Effector memory CD8-positive, alpha-beta T cell (primary cell): ENCODE measurements around the gene ADAMTS2.

Experiments used
- ATAC-seq: fragments of 150-1000 bp; cut with Tn5 transposase; replicated peaks from 2 replicates; pipeline ENCODE4 v1.10.0; 2021; ENCODE audit warnings: mild to moderate bottlenecking, moderate library complexity
- DNase-seq, 3 experiments: peaks; one replicate each; pipeline ENCODE4 v3.0.0; 2021
- H3K27ac Mint-ChIP-seq, 2 donors: one replicate each; pipeline ENCODE4 v1.8.0; 2022; ENCODE audit warnings: mild to moderate bottlenecking in 2 of 2, mixed read lengths in 2 of 2, moderate library complexity in 2 of 2
- H3K27me3 Mint-ChIP-seq, 2 donors: one replicate each; pipeline ENCODE4 v1.8.0; 2022; ENCODE audit warnings: mixed read lengths in 2 of 2
- H3K36me3 Mint-ChIP-seq: one replicate; pipeline ENCODE4 v1.8.0; 2022; ENCODE audit warnings: mild to moderate bottlenecking, moderate library complexity, mixed read lengths; ENCODE audit not compliant: insufficient read depth
- H3K4me1 Mint-ChIP-seq, 2 donors: one replicate each; pipeline ENCODE4 v1.8.0; 2022; ENCODE audit warnings: low read depth in 2 of 2, mixed read lengths in 2 of 2
- H3K4me3 Mint-ChIP-seq, 2 donors: one replicate each; pipeline ENCODE4 v1.8.0; 2022; ENCODE audit warnings: mild to moderate bottlenecking in 2 of 2, mixed read lengths in 2 of 2, moderate library complexity in 2 of 2
- H3K9me3 Mint-ChIP-seq, 2 donors: one replicate each; pipeline ENCODE4 v1.8.0; 2022; ENCODE audit warnings: mixed read lengths in 2 of 2

Gene ADAMTS2

DNA sequence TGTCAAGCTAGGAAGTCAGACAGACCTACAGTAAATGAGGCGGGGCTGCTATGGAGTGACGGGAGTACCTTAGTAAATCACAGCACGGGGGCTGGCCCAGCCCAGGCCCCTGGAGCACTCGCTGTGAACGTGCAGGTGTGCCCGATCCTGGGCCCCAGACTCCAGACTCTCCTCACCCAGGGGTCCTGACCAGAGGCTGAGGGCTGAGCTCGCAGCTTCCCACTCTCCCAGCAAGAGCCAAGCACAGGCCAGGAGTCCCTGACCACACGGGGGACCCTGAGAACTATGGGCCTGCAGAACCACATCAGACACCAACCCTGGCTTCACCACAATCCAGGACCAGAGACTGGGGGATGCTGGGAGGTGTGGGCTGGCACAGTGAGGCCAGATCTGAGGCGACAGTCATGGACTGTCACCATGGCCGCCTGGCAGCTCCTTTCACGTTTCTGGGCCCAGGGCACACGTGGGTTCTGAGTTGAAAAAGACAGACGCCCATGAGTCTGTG is 73.4 kb downstream of the ADAMTS2 start:
- Mint-ChIP-seq H3K4me1 (no peaks in the 10 kb centered on the region), H3K36me3 (no peaks in the 10 kb centered on the region), H3K27me3 (peaks cover 6 to 50% of the 10 kb centered on the region in 2 donors), H3K9me3 (no peaks in the 10 kb centered on the region), H3K27ac (no peak overlapping the region), H3K4me3 (no peak overlapping the region)
- ATAC-seq, result no peak
- DNase-seq, result no peak

DNA sequence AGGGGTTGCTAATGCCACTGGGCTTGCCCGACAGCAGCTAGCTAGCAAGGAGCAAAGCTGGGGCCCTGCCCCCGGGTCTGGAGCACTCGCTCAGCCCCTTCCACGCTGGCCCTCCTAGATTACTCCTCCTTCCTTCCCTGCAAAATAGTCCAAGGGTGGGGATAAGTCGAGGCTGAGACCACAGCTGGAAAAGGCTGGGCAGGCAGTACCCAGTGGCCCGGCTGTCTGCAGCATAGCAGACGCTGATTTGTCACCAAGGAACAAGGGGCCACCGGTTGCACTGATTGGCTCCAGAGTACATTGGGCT is 73.9 kb downstream of the ADAMTS2 start:
- Mint-ChIP-seq H3K9me3 (no peaks in the 10 kb centered on the region), H3K4me1 (no peaks in the 10 kb centered on the region), H3K36me3 (no peaks in the 10 kb centered on the region), H3K27ac (no peak overlapping the region), H3K27me3 (peaks cover 6 to 52% of the 10 kb centered on the region in 2 donors), H3K4me3 (no peak overlapping the region)
- no peak for ATAC-seq
- DNase-seq, result no peak

DNA sequence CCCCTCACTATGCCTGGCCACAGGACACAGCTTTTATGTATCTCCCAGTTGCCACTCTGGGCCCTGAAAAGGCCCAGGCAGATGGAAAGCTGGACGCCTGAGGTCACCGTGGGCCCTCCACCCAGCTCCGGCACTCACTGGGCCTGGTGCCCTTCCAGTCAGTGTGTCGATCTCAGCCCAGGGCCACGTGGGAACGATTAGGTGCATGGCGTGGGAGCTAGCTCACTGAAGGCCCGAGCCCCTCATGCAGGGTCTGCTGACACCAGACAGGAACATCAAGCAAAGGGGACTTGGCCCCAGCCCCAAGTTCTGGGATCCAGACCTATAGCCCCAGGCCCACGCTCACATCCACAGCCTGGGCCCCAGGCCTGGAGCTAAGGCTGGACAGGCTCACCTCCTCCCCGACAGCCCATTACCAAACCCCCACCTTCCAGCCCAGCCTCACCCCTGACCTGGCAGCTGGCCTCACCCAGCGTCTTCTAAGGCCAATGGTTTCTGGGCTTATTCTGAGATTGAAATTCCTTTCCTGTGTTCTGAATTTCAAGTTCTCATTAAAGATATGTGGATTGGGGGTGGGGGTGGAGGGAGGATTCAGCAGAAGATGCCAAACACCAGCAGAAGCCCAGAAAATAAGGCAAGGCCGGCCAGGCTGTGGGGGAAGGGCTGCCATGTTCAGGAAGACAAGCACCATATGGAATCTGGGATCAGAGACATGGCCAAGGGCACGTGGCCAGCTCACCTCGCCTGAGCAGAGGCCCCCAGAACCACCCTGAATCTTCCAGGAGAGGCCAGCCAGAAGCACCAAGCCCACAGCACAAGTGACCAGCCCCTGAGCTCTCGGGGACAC is 74.5 kb downstream of the ADAMTS2 start:
- no peaks in the 10 kb centered on the region for H3K36me3 Mint-ChIP-seq
- DNase-seq, result no peak
- ATAC-seq, result no peak
- H3K27me3 Mint-ChIP-seq, result peaks cover 6 to 57% of the 10 kb centered on the region in 2 donors
- H3K4me3 Mint-ChIP-seq, result no peak overlapping the region
- no peaks in the 10 kb centered on the region for H3K9me3 Mint-ChIP-seq
- no peak overlapping the region for H3K27ac Mint-ChIP-seq
- H3K4me1 Mint-ChIP-seq, result no peaks in the 10 kb centered on the region

DNA sequence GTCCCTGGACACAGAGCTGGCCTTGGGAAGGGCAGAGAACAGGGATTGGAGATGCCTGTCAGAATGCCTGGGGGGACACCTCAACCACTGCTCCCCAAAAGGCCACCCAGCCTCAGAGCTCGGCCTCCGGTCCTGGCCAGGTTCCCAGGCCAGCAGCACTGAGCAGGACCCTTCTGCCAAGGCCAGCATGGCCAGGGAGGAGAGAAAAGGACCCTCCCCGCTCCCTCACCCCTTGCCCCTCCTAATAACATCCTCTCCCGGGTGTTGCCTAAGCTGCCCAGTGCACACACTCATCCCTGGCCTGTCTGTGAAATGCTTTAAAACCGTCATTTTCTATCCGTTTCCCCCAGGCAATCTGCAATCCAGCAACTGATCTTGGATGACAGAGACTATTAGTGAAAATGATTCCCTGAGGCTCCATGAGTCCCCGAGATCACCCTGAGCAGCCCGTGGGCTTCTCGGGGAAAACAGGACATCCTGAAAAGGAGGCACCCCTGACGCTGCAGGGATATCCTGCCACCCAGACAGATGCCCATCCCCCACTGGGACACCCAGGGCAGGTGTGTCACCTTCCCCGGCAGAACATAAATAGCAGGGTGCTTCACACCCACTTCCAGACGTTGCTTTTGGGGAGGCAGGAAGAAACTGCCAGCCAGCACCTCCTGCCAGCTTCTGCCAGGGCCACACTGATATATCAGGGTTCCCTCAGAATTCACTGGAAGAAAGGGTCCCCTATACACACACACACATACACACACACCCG is 75.3 kb downstream of the ADAMTS2 start:
- ATAC-seq (no peak), DNase-seq (no peak)
- Mint-ChIP-seq H3K9me3 (no peaks in the 10 kb centered on the region), H3K4me3 (no peak overlapping the region), H3K27me3 (peaks cover 6 to 60% of the 10 kb centered on the region in 2 donors), H3K36me3 (no peaks in the 10 kb centered on the region), H3K27ac (no peak overlapping the region), H3K4me1 (no peaks in the 10 kb centered on the region)

DNA sequence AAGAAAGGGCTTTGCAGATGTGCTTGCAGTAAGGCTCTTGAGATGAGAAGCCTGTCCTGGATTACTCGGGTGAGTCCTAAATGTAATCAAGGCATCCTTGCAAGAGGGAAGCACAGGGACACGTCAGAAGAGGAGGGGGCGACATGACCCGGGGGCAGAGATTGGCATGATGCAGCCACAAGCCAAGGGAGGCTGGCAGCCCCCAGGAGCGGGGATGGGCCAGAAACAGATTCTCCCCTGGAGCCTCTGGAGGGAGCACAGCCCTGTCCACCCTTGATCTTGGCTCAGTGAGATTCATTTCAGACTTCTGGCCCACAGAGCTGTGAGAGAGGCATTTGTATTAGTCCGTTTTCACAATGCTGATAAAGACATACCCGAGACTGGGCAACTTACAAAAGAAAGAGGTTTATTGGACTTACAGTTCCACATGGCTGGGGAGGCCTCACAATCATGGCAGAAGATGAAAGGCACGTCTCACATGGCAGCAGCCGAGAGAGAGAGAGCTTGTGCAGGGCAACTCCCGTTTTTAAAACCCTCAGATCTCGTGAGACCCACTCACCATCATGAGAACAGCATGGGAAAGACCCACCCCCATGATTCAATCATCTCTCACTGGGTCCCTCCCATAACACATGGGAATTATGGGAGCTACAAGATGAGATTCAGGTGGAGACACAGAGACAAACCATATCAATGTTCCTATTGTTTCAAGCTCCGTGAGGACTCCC is 76.1 kb downstream of the ADAMTS2 start:
- DNase-seq, result no peak

DNA sequence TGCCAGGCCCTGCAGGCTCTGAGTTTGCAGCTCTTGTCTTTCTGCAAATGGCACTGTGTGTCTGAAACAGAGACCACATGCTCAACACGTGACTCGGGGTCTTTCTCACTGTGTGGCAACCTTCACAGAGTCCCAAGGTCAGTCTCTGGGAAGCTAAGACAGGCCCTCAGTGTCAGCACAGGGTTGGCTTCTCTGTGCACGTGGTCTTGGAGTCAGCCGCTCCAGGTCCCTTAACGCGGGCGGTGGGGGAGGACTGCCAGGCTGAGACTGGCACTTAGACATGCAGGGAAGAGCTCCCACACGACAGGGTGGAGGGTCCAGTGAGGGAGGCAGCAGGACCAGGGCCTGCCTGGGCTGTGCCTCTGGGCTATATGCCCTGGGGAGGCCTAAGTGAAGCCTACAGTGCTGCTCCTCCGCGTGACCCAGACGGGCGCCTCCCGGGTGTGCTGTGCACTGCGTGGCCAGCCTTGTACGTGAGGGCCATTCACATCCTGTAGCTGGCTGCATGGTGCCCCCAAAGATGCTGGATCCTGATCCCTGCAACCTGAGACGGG is 76.8 kb downstream of the ADAMTS2 start:
- H3K36me3 Mint-ChIP-seq, result no peaks in the 10 kb centered on the region

More for the DNA sequence above, 76.1 kb downstream of the ADAMTS2 start:
- peaks cover 6 to 62% of the 10 kb centered on the region in 2 donors for H3K27me3 Mint-ChIP-seq
- no peaks in the 10 kb centered on the region for H3K9me3 Mint-ChIP-seq
- no peak overlapping the region for H3K4me3 Mint-ChIP-seq
- H3K36me3 Mint-ChIP-seq, result no peaks in the 10 kb centered on the region
- H3K27ac Mint-ChIP-seq, result no peak overlapping the region
- ATAC-seq, result no peak
- H3K4me1 Mint-ChIP-seq, result no peaks in the 10 kb centered on the region

DNA sequence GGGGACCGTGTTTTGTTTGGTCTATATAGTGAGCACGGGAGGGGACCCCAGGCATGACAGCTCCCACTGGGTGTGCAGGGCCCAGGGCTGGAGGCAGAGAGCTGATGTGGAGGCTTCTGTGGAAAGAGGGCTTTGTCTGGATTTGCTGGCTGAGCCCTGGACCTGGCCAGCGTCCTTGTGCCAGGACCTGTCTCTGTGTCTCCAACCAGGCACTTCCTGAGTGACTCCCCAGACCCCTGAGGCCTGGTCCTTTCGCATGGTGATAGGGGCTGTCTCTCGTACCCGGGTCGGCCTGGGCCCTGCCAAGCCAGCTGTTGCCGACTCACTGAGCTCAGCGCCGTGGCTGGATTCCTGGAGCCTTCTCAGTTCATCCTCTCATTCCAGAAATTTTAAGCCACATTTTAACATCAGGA is 77.6 kb downstream of the ADAMTS2 start:
- Mint-ChIP-seq H3K9me3 (no peaks in the 10 kb centered on the region), H3K4me1 (no peaks in the 10 kb centered on the region), H3K4me3 (no peak overlapping the region), H3K27me3 (peaks cover 6 to 55% of the 10 kb centered on the region in 2 donors), H3K36me3 (no peaks in the 10 kb centered on the region), H3K27ac (no peak overlapping the region)
- ATAC-seq (no peak), DNase-seq (no peak)

More for the DNA sequence above, 76.8 kb downstream of the ADAMTS2 start:
- ATAC-seq, result no peak
- Mint-ChIP-seq H3K9me3 (no peaks in the 10 kb centered on the region), H3K4me1 (no peaks in the 10 kb centered on the region), H3K4me3 (no peak overlapping the region), H3K27ac (no peak overlapping the region), H3K27me3 (peaks cover 6 to 58% of the 10 kb centered on the region in 2 donors)
- no peak for DNase-seq

DNA sequence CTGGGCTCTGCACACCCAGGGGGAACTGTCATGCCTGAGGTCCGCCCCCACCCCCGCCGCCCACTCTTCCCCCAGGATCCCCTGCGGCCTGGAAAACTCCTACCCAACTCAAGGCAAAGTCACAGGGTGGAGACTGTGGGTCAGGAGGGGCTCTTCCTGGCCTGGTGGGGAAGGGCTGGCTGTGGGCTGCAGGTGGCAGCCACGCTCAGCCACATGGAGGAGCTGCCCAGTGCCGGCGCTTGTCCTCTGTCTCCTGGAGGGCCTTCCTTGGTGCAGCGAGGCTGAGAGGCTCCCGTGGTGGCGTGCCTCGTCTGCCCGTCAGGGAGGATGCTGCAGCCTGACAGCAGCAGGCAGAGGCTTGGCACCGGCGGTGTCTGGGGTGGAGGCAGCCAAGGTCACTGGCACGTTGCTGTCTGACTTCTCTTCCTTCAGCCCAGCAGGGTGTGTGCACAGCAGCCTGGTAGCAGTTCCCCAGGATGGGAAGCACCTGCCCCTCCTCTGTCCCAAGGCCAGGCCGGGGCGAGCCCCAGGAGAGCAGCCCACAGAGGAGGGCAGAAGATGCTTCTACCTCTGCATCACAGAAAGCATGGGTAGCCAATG is 78.1 kb downstream of the ADAMTS2 start:
- Mint-ChIP-seq H3K4me1 (no peaks in the 10 kb centered on the region), H3K27ac (no peak overlapping the region), H3K36me3 (no peaks in the 10 kb centered on the region), H3K4me3 (no peak overlapping the region), H3K27me3 (peaks cover 11 to 60% of the 10 kb centered on the region in 2 donors), H3K9me3 (no peaks in the 10 kb centered on the region)
- ATAC-seq (no peak), DNase-seq (no peak)

DNA sequence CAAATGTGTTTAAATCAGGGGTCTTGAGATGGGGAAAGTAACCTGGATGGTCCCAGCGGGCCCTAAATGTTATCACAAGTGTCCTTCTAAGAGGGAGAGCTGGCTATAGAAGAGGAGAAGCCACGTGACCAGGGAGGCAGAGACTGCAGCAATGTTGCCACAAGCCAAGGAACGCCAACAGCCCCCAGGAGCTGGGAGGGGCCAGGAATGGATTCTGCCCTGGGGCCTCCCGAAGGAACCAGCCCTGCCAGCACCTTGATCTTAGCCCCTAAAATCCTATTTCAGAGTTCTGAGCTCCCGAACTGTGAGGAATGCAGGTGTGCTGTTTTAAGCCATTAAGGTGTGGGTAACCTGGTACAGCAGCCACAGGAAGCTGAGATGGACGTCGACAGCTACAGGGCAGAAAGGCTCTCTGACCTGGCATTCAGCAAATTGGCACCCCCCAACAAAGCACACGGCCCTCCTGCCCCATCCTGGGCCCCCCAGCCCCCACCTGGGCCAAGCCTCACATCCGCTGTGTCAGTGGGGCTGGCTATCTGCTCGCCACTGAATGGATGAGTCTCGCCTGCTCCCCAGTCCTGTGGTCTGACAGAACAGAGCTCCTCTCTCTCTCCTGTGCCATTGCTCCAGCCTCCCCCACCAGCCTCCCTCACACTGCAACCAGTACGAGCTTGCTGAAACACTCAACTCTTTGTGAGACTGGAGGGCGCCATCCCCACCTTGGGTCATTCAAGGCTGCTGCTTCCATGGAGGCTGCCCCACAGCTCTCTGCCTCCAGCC is 78.8 kb downstream of the ADAMTS2 start:
- DNase-seq (no peak), ATAC-seq (no peak)
- Mint-ChIP-seq H3K36me3 (no peaks in the 10 kb centered on the region), H3K4me1 (no peaks in the 10 kb centered on the region), H3K9me3 (no peaks in the 10 kb centered on the region), H3K27me3 (peaks cover 11 to 60% of the 10 kb centered on the region in 2 donors), H3K4me3 (no peak overlapping the region), H3K27ac (no peak overlapping the region)

DNA sequence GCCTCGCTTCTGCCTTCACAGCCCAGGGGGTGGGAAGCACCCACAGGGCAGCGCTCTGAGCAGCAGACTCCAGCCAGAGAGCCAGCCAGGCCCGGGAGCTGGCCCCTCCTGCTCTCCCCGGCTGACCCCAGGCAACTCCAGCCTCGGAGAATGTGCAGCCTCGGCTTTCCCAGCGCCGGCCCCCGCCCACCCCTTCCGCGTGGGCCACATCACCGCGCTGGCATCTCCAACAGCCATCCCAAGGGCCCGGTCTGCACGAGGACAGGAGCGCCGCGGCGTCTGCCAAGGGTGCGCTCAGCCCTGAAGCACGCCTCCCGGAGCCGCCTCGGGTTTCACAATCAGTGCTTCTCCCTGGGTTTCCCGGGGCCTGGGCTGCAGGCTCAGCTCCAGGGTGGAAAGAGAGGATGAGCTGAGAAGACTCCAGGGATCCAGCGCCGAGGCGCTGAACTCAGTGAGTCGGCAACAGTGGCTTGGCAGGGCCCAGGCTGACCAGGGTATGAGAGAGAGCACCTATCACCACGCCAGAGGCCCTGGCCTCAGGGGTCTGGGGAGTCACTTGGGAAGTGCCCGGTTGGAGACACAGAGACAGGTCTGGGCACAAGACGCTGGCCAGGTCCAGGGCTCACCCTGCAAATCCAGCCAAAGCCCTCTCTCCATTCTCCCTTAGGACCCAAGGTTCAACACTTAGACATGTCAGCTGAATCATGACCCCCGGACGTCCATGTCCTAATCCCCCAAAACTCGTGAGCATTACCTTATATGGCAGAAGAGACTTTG is 79.6 kb downstream of the ADAMTS2 start:
- ATAC-seq (no peak), DNase-seq (no peak)
- H3K36me3 Mint-ChIP-seq, result no peaks in the 10 kb centered on the region
- H3K4me1 Mint-ChIP-seq, result no peaks in the 10 kb centered on the region
- H3K27me3 Mint-ChIP-seq, result peaks cover 11 to 53% of the 10 kb centered on the region in 2 donors
- no peak overlapping the region for H3K4me3 Mint-ChIP-seq
- H3K27ac Mint-ChIP-seq, result no peak overlapping the region
- H3K9me3 Mint-ChIP-seq, result no peaks in the 10 kb centered on the region

DNA sequence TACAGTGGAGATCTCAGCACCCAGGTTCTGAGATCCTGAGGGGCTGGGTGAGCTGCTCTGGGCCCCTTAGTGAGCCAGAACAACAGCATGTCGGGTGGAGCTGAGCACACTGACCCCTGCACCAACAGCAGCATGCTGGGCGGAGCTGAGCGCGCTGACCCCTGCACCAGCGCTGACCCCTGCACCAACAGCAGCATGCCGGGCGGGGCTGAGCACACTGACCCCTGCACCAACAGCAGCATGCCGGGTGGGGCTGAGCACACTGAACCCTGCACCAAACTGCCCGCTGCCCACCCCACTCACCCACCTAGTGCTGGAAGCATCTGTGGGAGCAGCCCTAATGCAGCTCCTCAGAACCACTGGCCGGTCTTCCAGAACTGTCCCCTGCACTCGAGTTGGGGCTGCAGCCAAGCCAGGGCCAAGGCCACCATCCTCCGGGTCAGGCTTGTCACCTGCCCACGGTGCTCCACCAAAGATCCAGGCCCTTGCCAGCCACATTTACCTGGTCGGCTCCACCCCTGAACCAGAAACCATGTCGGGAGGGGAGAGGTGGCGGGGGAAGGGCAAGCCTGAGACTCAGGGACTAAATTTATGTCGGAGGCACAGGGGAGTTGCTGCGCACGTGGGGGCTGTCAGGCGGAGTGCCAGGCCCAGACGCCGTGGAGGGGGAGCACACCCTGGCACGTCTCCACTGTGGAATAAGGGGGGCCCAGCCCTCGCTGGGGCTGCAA is 80.3 kb downstream of the ADAMTS2 start:
- ATAC-seq (no peak), DNase-seq (no peak)
- Mint-ChIP-seq H3K4me1 (no peaks in the 10 kb centered on the region), H3K4me3 (no peak overlapping the region), H3K36me3 (no peaks in the 10 kb centered on the region), H3K27ac (no peak overlapping the region), H3K27me3 (peaks cover 7 to 45% of the 10 kb centered on the region in 2 donors), H3K9me3 (no peaks in the 10 kb centered on the region)
